Endothelial cell of umbilical vein (primary cell): ENCODE measurements around the gene CD300LB. TPM values are rescaled to one million over a fixed set of nuclear protein-coding genes. Genes with fewer than 3 reads are reported as not detected.

Experiments used
- BruUV-seq: library from RNA; stranded (reverse); fragments of 400-500 nt; replicated peaks from 2 replicates; lab custom pipeline; 2021; lab: Mats Ljungman, UMichigan
- CTCF ChIA-PET: fragments of 300-600, 350-600 bp; sonication (Branson Sonifier 250); formaldehyde crosslinking; loops from one replicate; lab custom pipeline; 2021; ENCODE audit warnings: antibody characterized with exemption, inconsistent platforms; lab: Charles Lee
- POLR2A ChIA-PET: fragments of 300-600, 350-600 bp; sonication (Branson Sonifier 250); formaldehyde crosslinking; loops from one replicate; lab custom pipeline; 2021; ENCODE audit warnings: antibody characterized with exemption, inconsistent platforms; lab: Charles Lee
- DNase-seq: peaks from one replicate; pipeline ENCODE4 v3.0.0-alpha.2; 2011; ENCODE audit warnings: low read depth, low spot score
- FAIRE-seq: peaks from 2 replicates; lab custom pipeline; 2011; peaks lifted over from hg19 to GRCh38; lab: Jason Lieb, UNC
- H2AFZ ChIP-seq: 2 replicates; pipeline ENCODE4 v1.6.0; 2012; ENCODE audit warnings: low read depth, low read length, control low read depth, inconsistent platforms
- H3K27ac ChIP-seq: 2 replicates; pipeline ENCODE4 v1.5.1; 2011; ENCODE audit warnings: low read depth, mild to moderate bottlenecking, control low read depth, low read length, moderate library complexity; ENCODE audit not compliant: insufficient read depth
- H3K27me3 ChIP-seq, 2 experiments: 2 replicates each; pipeline versions ENCODE4 v1.6.0 to v1.6.1; 2011; ENCODE audit warnings: low read length in 2 of 2, mixed read lengths in 1 of 2; ENCODE audit not compliant: control insufficient read depth in 2 of 2, insufficient read depth in 2 of 2
- H3K36me3 ChIP-seq, 2 experiments: 2 replicates in 1 of 2; 3 replicates in 1 of 2; pipeline ENCODE4 v1.5.1; 2011; ENCODE audit warnings: low read length in 2 of 2, mild to moderate bottlenecking in 1 of 2, moderate library complexity in 1 of 2; ENCODE audit not compliant: control insufficient read depth in 2 of 2, insufficient read depth in 2 of 2; ENCODE audit errors: extremely low read depth in 1 of 2
- H3K4me1 ChIP-seq: 3 replicates; pipeline ENCODE4 v1.5.1; 2011; ENCODE audit warnings: mild to moderate bottlenecking, low read length; ENCODE audit not compliant: control insufficient read depth, insufficient read depth; ENCODE audit errors: extremely low read depth
- H3K4me2 ChIP-seq: 2 replicates; pipeline ENCODE4 v1.6.1; 2011; ENCODE audit warnings: low read length, control low read depth, mixed read lengths; ENCODE audit not compliant: insufficient read depth
- H3K4me3 ChIP-seq, 3 experiments: fragments of 200-600 bp in 1 of 3; sonication (generic), shearing (Covaris generic) in 1 of 3; replicated peaks in 1 of 3; 2 replicates each; pipeline ENCODE4 v1.5.1; 2011 to 2016; ENCODE audit warnings: control low read depth in 3 of 3, low read length in 3 of 3, mild to moderate bottlenecking in 2 of 3, inconsistent platforms in 1 of 3, low read depth in 1 of 3, moderate library complexity in 1 of 3; ENCODE audit not compliant: insufficient read depth in 1 of 3
- H3K79me2 ChIP-seq: 2 replicates; pipeline ENCODE4 v1.6.0; 2012; ENCODE audit warnings: low read length, inconsistent platforms; ENCODE audit not compliant: control insufficient read depth, insufficient read depth
- H3K9ac ChIP-seq: replicated peaks from 2 replicates; pipeline ENCODE3; 2011; ENCODE audit warnings: low read length, control low read depth; ENCODE audit not compliant: insufficient read depth; ENCODE audit errors: extremely low read depth
- H3K9me1 ChIP-seq: replicated peaks from 3 replicates; pipeline ENCODE4 v1.6.0; 2011; ENCODE audit warnings: mild to moderate bottlenecking, low read length; ENCODE audit not compliant: control insufficient read depth, insufficient read depth; ENCODE audit errors: extremely low read depth
- H3K9me3 ChIP-seq: replicated peaks from 2 replicates; pipeline ENCODE4 v1.5.1; 2012; ENCODE audit warnings: low read length, inconsistent platforms; ENCODE audit not compliant: control insufficient read depth, insufficient read depth
- H4K20me1 ChIP-seq: replicated peaks from 2 replicates; pipeline ENCODE3; 2011; ENCODE audit warnings: mild to moderate bottlenecking, low read length; ENCODE audit not compliant: control insufficient read depth, insufficient read depth; ENCODE audit errors: extremely low read depth
- CTCF ChIP-seq, 2 donors: IDR thresholded peaks; 1 replicate in 1 of 2; 2 replicates in 1 of 2; pipeline ENCODE4 v1.5.1; 2011; ENCODE audit warnings: low read length in 2 of 2, mild to moderate bottlenecking in 2 of 2, moderate library complexity in 2 of 2, control low read depth in 1 of 2, inconsistent platforms in 1 of 2, low read depth in 1 of 2; ENCODE audit not compliant: insufficient read depth in 1 of 2; ENCODE audit errors: extremely low read depth in 1 of 2
- EZH2 ChIP-seq: IDR thresholded peaks from 2 replicates; pipeline ENCODE4 v1.6.1; 2012; ENCODE audit warnings: borderline replicate concordance, low read depth, mild to moderate bottlenecking, moderate library complexity, low read length, inconsistent platforms; ENCODE audit not compliant: severe bottlenecking
- FOS ChIP-seq: IDR thresholded peaks from 2 replicates; pipeline ENCODE4 v1.6.1; 2011; ENCODE audit warnings: mild to moderate bottlenecking, low read length, moderate library complexity, borderline replicate concordance; ENCODE audit not compliant: insufficient read depth
- GATA2 ChIP-seq: IDR thresholded peaks from 2 replicates; pipeline ENCODE4 v1.7.0; 2011; ENCODE audit warnings: low read depth, mild to moderate bottlenecking, moderate library complexity, mixed read lengths, low read length; ENCODE audit not compliant: insufficient read length, insufficient read depth
- MAX ChIP-seq: IDR thresholded peaks from 2 replicates; pipeline ENCODE4 v1.6.1; 2011; ENCODE audit not compliant: insufficient read depth, insufficient read length
- MYC ChIP-seq: IDR thresholded peaks from one replicate; pipeline ENCODE4 v1.6.1; 2011; ENCODE audit warnings: mild to moderate bottlenecking, low read depth, low read length
- POLR2A ChIP-seq: IDR thresholded peaks from 2 replicates; pipeline ENCODE4 v1.6.1; 2012; ENCODE audit warnings: low read depth, mild to moderate bottlenecking, control low read depth, low read length
- POLR2AphosphoS5 ChIP-seq: IDR thresholded peaks from 2 replicates; pipeline ENCODE4 v1.6.1; 2012; ENCODE audit warnings: low read depth, mild to moderate bottlenecking, control low read depth, low read length, moderate library complexity; ENCODE audit not compliant: insufficient read depth
- dilution Hi-C: fragments of 300-500 bp; cut with MboI; formaldehyde crosslinking; loops from one replicate; pipeline ENCODE4 v1.15.0; 2019; ENCODE audit warnings: low sequenced_read_pairs; ENCODE audit not compliant: extremely low pct_ligation_motif_present
- intact Hi-C: fragments of 100-400 bp; cut with micrococcal nuclease; formaldehyde crosslinking; loops from one replicate; pipeline ENCODE4 v1.10.0; 2022
- polyA plus RNA-seq, 4 experiments: library from polyadenylated mRNA; depleted of rRNA in 3 of 4; stranded (reverse) in 3 of 4; unstranded in 1 of 4; fragments of >200 nt; gene quantifications; 2 replicates each; pipeline versions ENCODE4 v1.2.1 to v1.2.3, GENCODE V29; 2011 to 2012; ENCODE audit warnings: missing spikeins in 1 of 4
- total RNA-seq: library from RNA; stranded (reverse); gene quantifications from 2 replicates; pipeline ENCODE4 v1.2.3, GENCODE V29; 2021

CD300LB gene
- total and polyA plus RNA-seq, 2 donors (not counting 3 experiments of a cell fraction or from before 2014, with no cell fraction given) = not detected

- H2AFZ ChIP-seq = no peak overlapping the region
- H4K20me1 ChIP-seq = no peaks in the 10 kb centered on the region
- peaks cover 2% of the 10 kb centered on the region for H3K9me3 ChIP-seq
- H3K79me2 ChIP-seq = no peaks in the 10 kb centered on the region
- FAIRE-seq (no peak), DNase-seq (no peak)
- no peaks in the 10 kb centered on the region for H3K36me3 ChIP-seq
- H3K9ac ChIP-seq = no peak overlapping the region
- POLR2A ChIA-PET = no interaction called here
- no TSS peak for BruUV-seq
- H3K4me2 ChIP-seq = no peak overlapping the region
- intact Hi-C loops = no loop called here
- no peak overlapping the region for H3K4me3 ChIP-seq
- no peaks in the 10 kb centered on the region for H3K4me1 ChIP-seq
- TF ChIP-seq POLR2AphosphoS5 (no peak), CTCF (IDR thresholded peaks at IDR 0.05; ENCODE audit: extremely low read depth in 1 of 2, insufficient read depth in 1 of 2, low read depth in 1 of 2, low read length in 2 of 2) (no peak), POLR2A (no peak), MYC (no peak), FOS (no peak), MAX (no peak), EZH2 (no peak), GATA2 (no peak)
- CTCF ChIA-PET = no interaction called here
- H3K27ac ChIP-seq = no peak overlapping the region
- H3K9me1 ChIP-seq = no peaks in the 10 kb centered on the region
- H3K27me3 ChIP-seq = no peaks in the 10 kb centered on the region
- dilution Hi-C loops = no loop called here
Observed at GRCh38 chr17:74524653-74525464, 6.4 kb downstream of the CD300LB start.
